KMS-11 (cell line): ENCODE data around the gene CYP2B6.
"Not testable (repeated sequence)": the region's sequence is repeated elsewhere in the genome, so short reads cannot be mapped to it uniquely, and the experiment has no call there.

Source experiments
- H2AFZ ChIP-seq: fragments of 200-600 bp; sonication (generic); 2 replicates; pipeline ENCODE4 v1.6.1; 2016; ENCODE audit warnings: antibody characterized with exemption, mixed run types, low read depth
- H3K27ac ChIP-seq: fragments of 200-600 bp; sonication (generic); 2 replicates; pipeline ENCODE4 v1.6.1; 2016; ENCODE audit warnings: mild to moderate bottlenecking, mixed run types
- H3K27me3 ChIP-seq: fragments of 200-600 bp; sonication (generic); 2 replicates; pipeline ENCODE4 v1.6.1; 2017; ENCODE audit warnings: mild to moderate bottlenecking, low read depth, mixed run types, moderate library complexity; ENCODE audit not compliant: insufficient read depth
- H3K36me3 ChIP-seq: fragments of 200-600 bp; sonication (generic); 2 replicates; pipeline ENCODE4 v1.6.1; 2017; ENCODE audit warnings: mild to moderate bottlenecking, mixed run types; ENCODE audit not compliant: insufficient read depth
- H3K4me1 ChIP-seq: fragments of 200-600 bp; sonication (generic); 2 replicates; pipeline ENCODE4 v1.6.1; 2016; ENCODE audit warnings: mild to moderate bottlenecking, low read depth, mixed run types; ENCODE audit not compliant: poor library complexity, severe bottlenecking
- H3K4me2 ChIP-seq: fragments of 200-600 bp; sonication (generic); 2 replicates; pipeline ENCODE4 v1.7.0; 2016; ENCODE audit warnings: mild to moderate bottlenecking, mixed run types
- H3K4me3 ChIP-seq: fragments of 200-600 bp; sonication (generic); IDR thresholded peaks from 2 replicates; pipeline ENCODE4 v1.6.1; 2017; ENCODE audit warnings: low read depth, low read length, mixed read lengths; ENCODE audit not compliant: insufficient read depth
- H3K79me2 ChIP-seq: fragments of 200-600 bp; sonication (generic); 2 replicates; pipeline ENCODE4 v1.6.1; 2016; ENCODE audit warnings: low read depth, mixed run types; ENCODE audit not compliant: insufficient read depth
- H3K9ac ChIP-seq: fragments of 200-600 bp; sonication (generic); 2 replicates; pipeline ENCODE4 v1.6.1; 2016; ENCODE audit warnings: mild to moderate bottlenecking, mixed run types
- H4K20me1 ChIP-seq: fragments of 200-600 bp; sonication (generic); 2 replicates; pipeline ENCODE4 v1.6.1; 2016; ENCODE audit warnings: mild to moderate bottlenecking, mixed run types; ENCODE audit not compliant: insufficient read depth
- TF ChIP-seq, protein P1 (sequence below): fragments of 200-600 bp; sonication (generic); conservative IDR thresholded peaks from 2 replicates; pipeline ENCODE4 v1.6.1; 2017; ENCODE audit warnings: low read depth, mild to moderate bottlenecking, antibody characterized with exemption, low read length, moderate library complexity, mixed read lengths

CYP2B6 gene

DNA sequence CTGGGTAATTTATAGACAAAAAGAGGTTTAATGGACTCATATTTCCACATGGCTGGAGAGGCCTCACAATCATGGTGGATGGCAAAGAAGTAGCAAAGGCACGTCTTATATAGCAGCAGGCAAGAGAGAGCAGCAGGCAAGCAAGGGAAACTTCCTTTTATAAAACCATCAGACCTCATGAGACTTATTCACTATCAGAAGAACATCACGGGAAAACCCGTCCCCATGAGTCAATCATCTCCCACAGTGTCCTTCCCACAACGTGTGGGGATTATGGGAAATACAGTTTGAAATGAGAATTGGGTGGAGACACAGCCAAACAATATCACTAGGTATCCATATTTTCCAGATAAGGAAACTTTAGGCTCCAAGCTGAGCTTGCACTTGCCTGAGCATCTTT lies 9.5 kb upstream of the CYP2B6 start:
- Histone ChIP-seq H3K4me2 (no peak overlapping the region; the same call in 1 of the 2 replicates), H3K9ac (no peak overlapping the region), H3K79me2 (no peaks in the 10 kb centered on the region), H2AFZ (no peak overlapping the region), H4K20me1 (no peaks in the 10 kb centered on the region), H3K27ac (no peak overlapping the region), H3K4me1 (peaks cover 27% of the 10 kb centered on the region), H3K36me3 (no peaks in the 10 kb centered on the region), H3K27me3 (no peaks in the 10 kb centered on the region), H3K4me3 (no peak overlapping the region)
- TF ChIP-seq, protein P1, sequence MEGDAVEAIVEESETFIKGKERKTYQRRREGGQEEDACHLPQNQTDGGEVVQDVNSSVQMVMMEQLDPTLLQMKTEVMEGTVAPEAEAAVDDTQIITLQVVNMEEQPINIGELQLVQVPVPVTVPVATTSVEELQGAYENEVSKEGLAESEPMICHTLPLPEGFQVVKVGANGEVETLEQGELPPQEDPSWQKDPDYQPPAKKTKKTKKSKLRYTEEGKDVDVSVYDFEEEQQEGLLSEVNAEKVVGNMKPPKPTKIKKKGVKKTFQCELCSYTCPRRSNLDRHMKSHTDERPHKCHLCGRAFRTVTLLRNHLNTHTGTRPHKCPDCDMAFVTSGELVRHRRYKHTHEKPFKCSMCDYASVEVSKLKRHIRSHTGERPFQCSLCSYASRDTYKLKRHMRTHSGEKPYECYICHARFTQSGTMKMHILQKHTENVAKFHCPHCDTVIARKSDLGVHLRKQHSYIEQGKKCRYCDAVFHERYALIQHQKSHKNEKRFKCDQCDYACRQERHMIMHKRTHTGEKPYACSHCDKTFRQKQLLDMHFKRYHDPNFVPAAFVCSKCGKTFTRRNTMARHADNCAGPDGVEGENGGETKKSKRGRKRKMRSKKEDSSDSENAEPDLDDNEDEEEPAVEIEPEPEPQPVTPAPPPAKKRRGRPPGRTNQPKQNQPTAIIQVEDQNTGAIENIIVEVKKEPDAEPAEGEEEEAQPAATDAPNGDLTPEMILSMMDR, result no peak

DNA sequence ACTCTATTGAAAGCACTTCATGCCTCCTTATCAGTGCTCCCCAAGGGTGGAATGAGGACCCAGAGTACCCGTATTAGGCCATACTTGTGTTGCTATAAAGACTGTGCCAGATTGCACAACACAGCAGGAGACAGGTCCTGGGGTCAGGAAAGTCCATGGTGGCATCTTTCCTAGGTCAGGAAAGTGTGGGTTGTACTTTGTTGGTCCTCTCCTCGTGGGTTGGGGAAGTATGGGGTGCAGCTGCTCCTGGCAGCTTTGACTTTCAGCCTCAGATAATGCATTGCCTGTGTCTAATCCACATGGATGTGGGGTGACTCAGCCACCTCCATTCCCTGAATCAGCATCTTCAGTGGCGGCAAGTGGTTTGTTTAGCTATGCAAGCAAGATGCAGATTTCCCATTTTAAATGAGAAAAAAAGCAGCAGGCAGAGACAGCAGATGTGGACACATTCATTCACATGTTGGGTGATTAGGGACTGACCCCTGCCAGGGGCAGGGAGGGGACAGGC lies 8.4 kb upstream of the CYP2B6 start:
- H3K27ac ChIP-seq, result peak overlapping the region; percentile 28; the same call in 1 of the 2 replicates
- peaks cover 18% of the 10 kb centered on the region for H3K4me1 ChIP-seq
- no peaks in the 10 kb centered on the region for H3K79me2 ChIP-seq
- H3K4me3 ChIP-seq, result no peak overlapping the region
- peak overlapping the region; percentile 50 for H3K4me2 ChIP-seq
- no peaks in the 10 kb centered on the region for H3K36me3 ChIP-seq
- no peaks in the 10 kb centered on the region for H4K20me1 ChIP-seq
- no peak overlapping the region for H3K9ac ChIP-seq
- TF ChIP-seq, protein P1, result no peak
- peak overlapping the region; percentile 62; the same call in 1 of the 2 replicates for H2AFZ ChIP-seq
- H3K27me3 ChIP-seq, result no peaks in the 10 kb centered on the region

DNA sequence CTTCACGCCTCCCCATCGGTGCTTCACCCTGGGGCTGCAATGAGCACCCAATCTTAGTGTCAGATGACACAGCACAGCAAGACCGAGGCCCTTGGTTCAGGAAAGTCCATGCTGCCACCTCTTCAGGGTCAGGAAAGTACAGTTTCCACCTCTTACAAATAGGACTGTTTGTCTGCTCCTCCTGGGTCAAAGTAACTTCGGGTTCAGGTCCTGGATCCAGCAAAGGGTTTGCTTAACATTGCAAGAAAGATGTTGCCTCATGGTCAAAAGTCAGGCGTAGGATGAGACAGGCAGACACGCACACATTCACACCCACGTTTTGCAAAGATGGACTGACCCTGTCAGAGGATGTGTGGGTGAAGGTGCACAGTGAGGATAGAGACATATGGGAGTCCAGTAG lies 1.6 kb upstream of the CYP2B6 start:
- no peaks in the 10 kb centered on the region for H3K79me2 ChIP-seq
- no peak overlapping the region for H3K9ac ChIP-seq
- no peaks in the 10 kb centered on the region for H3K27me3 ChIP-seq
- no peaks in the 10 kb centered on the region for H4K20me1 ChIP-seq
- no peak overlapping the region for H2AFZ ChIP-seq
- H3K4me1 ChIP-seq, result no peaks in the 10 kb centered on the region
- H3K36me3 ChIP-seq, result no peaks in the 10 kb centered on the region
- no peak overlapping the region for H3K4me2 ChIP-seq
- H3K27ac ChIP-seq, result no peak overlapping the region
- no peak overlapping the region for H3K4me3 ChIP-seq
- TF ChIP-seq, protein P1, result no peak

DNA sequence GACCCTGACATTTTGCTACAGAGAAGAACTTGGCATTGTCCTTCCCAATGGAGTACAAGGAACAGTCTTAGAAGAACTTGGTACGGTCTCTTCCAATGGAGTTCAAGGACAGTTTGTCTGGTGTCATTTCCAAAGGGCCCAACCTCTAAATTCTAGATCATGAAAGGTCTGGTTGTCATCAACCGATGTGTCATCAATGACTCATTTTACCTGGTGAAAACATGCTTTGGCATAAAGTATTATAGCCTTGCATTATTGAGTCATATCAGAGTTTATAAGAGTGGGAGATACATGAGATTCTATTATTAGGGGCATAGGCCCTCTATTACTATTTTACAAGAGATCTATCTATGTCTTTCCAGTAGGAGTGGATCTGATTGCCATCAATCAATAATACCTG lies 4.3 kb downstream of the CYP2B6 start:
- Histone ChIP-seq H3K36me3 (no peaks in the 10 kb centered on the region), H4K20me1 (no peaks in the 10 kb centered on the region), H2AFZ (no peak overlapping the region), H3K4me3 (no peak overlapping the region), H3K79me2 (no peaks in the 10 kb centered on the region), H3K4me2 (no peak overlapping the region), H3K4me1 (no peaks in the 10 kb centered on the region), H3K27ac (no peak overlapping the region), H3K27me3 (no peaks in the 10 kb centered on the region), H3K9ac (no peak overlapping the region)
- TF ChIP-seq, protein P1, result no peak

DNA sequence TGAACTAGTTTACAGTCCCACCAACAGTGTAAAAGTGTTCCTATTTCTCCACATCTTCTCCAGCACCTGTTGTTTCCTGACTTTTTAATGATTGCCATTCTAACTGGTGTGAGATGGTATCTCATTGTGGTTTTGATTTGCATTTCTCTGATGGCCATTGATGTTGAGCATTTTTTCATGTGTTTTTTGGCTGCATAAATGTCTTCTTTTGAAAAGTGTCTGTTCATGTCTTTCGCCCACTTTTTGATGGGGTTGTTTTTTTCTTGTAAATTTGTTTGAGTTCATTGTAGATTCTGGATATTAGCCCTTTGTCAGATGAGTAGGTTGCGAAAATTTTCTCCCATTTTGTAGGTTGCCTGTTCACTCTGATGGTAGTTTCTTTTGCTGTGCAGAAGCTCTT lies 7.9 kb downstream of the CYP2B6 start:
- H3K4me2 ChIP-seq, H2AFZ ChIP-seq, H3K36me3 ChIP-seq, H3K79me2 ChIP-seq, H3K9ac ChIP-seq, H3K4me3 ChIP-seq, H3K27ac ChIP-seq, H3K27me3 ChIP-seq, H4K20me1 ChIP-seq: not testable (repeated sequence)
- peaks cover 14% of the 10 kb centered on the region for H3K4me1 ChIP-seq
